GM10847 (cell line): ENCODE measurements around the gene LRRC4C.

ENCODE experiments used
- POLR2A ChIP-seq: IDR thresholded peaks from 2 replicates; pipeline ENCODE4 v1.6.1; 2011; ENCODE audit not compliant: insufficient read length; ENCODE audit errors: extremely low read depth

LRRC4C gene

GRCh38 chr11:40597546-40598113, 861.8 kb downstream of the LRRC4C start:
- no peak for TF ChIP-seq POLR2A

GRCh38 chr11:40573254-40573891, 886.1 kb downstream of the LRRC4C start:
- no peak for TF ChIP-seq POLR2A

- no peak for TF ChIP-seq POLR2A
Observed at GRCh38 chr11:40569947-40570531, 889.4 kb downstream of the LRRC4C start.

- TF ChIP-seq POLR2A = no peak
Observed at GRCh38 chr11:40567392-40567791, 892.1 kb downstream of the LRRC4C start.

GRCh38 chr11:40544162-40544561, 915.3 kb downstream of the LRRC4C start:
- no peak for TF ChIP-seq POLR2A

GRCh38 chr11:40542821-40543220, 916.6 kb downstream of the LRRC4C start:
- no peak for TF ChIP-seq POLR2A

GRCh38 chr11:40537734-40538133, 921.7 kb downstream of the LRRC4C start:
- no peak for TF ChIP-seq POLR2A

- TF ChIP-seq POLR2A = no peak
Observed at GRCh38 chr11:40517122-40517521, 942.3 kb downstream of the LRRC4C start.

- no peak for TF ChIP-seq POLR2A
Observed at GRCh38 chr11:40514124-40514523, 945.3 kb downstream of the LRRC4C start.

GRCh38 chr11:40513281-40513680, 946.2 kb downstream of the LRRC4C start:
- no peak for TF ChIP-seq POLR2A

- no peak for TF ChIP-seq POLR2A
Observed at GRCh38 chr11:40508303-40508702, 951.1 kb downstream of the LRRC4C start.

- TF ChIP-seq POLR2A = no peak
Observed at GRCh38 chr11:40506226-40506625, 953.2 kb downstream of the LRRC4C start.

GRCh38 chr11:40491341-40491740, 968.1 kb downstream of the LRRC4C start:
- no peak for TF ChIP-seq POLR2A

- TF ChIP-seq POLR2A = no peak
Observed at GRCh38 chr11:40467771-40468170, 991.7 kb downstream of the LRRC4C start.

GRCh38 chr11:40445391-40445790, 1014.1 kb downstream of the LRRC4C start:
- TF ChIP-seq POLR2A = no peak

- TF ChIP-seq POLR2A = no peak
Observed at GRCh38 chr11:40444151-40444550, 1015.3 kb downstream of the LRRC4C start.

- no peak for TF ChIP-seq POLR2A
Observed at GRCh38 chr11:40435344-40435743, 1024.1 kb downstream of the LRRC4C start.
